Bronchial epithelial cell (primary cell): ENCODE measurements around the gene P2RY6. TPM values are rescaled to one million over a fixed set of nuclear protein-coding genes. Genes with fewer than 3 reads are reported as not detected.
A peak's percentile ranks its signal among the peaks of the same experiment; 100 is the strongest.
"Not testable (repeated sequence)": the region's sequence is repeated elsewhere in the genome, so short reads cannot be mapped to it uniquely, and the experiment has no call there.

Source experiments
- DNase-seq: peaks from one replicate; pipeline ENCODE4 v3.0.0-alpha.2; 2010; ENCODE audit warnings: low read depth
- FAIRE-seq: peaks from 2 replicates; lab custom pipeline; 2011; peaks lifted over from hg19 to GRCh38; lab: Jason Lieb, UNC
- H3K27me3 ChIP-seq: 2 replicates; pipeline ENCODE4 v1.5.1; 2011; ENCODE audit warnings: low read length; ENCODE audit not compliant: control insufficient read depth, insufficient read depth
- H3K36me3 ChIP-seq: 2 replicates; pipeline ENCODE4 v1.5.1; 2011; ENCODE audit warnings: low read length; ENCODE audit not compliant: control insufficient read depth, insufficient read depth
- H3K4me3 ChIP-seq: 2 replicates; pipeline ENCODE4 v1.5.1; 2011; ENCODE audit warnings: mild to moderate bottlenecking, low read depth, low read length, control low read depth
- CTCF ChIP-seq: IDR thresholded peaks from 2 replicates; pipeline ENCODE4 v1.5.1; 2011; ENCODE audit warnings: mild to moderate bottlenecking, moderate library complexity, low read length, control low read depth, inconsistent platforms; ENCODE audit not compliant: insufficient read depth, severe bottlenecking
- total RNA-seq: library from RNA; depleted of rRNA; stranded (reverse); fragments of >200 nt; gene quantifications from 2 replicates; pipeline ENCODE4 v1.2.1, GENCODE V29; 2014

Gene P2RY6
- total RNA-seq, 1 donor from 2014 or later: not detected

GRCh38 chr11:73272680-73273038 lies 521 bp downstream of the P2RY6 start:
- Histone ChIP-seq H3K36me3 (no peaks in the 10 kb centered on the region), H3K4me3 (no peak overlapping the region), H3K27me3 (no peaks in the 10 kb centered on the region)
- DNase-seq (no peak), FAIRE-seq (no peak)
- TF ChIP-seq CTCF: no peak

GRCh38 chr11:73273222-73273895 lies 1.2 kb downstream of the P2RY6 start:
- FAIRE-seq: no peak
- Histone ChIP-seq H3K4me3 (no peak overlapping the region), H3K36me3 (no peaks in the 10 kb centered on the region), H3K27me3 (no peaks in the 10 kb centered on the region)
- DNase-seq: no peak
- no peak for TF ChIP-seq CTCF

- not testable (repeated sequence) for FAIRE-seq, DNase-seq, H3K27me3 ChIP-seq, H3K36me3 ChIP-seq, H3K4me3 ChIP-seq
Observed at GRCh38 chr11:73274191-73274590, 2.1 kb downstream of the P2RY6 start.

- FAIRE-seq (no peak), DNase-seq (no peak)
- Histone ChIP-seq H3K36me3 (no peaks in the 10 kb centered on the region), H3K4me3 (no peak overlapping the region), H3K27me3 (no peaks in the 10 kb centered on the region)
- no peak for TF ChIP-seq CTCF
Observed at GRCh38 chr11:73274722-73275380, 2.7 kb downstream of the P2RY6 start.

GRCh38 chr11:73275381-73275750 lies 3.2 kb downstream of the P2RY6 start:
- TF ChIP-seq CTCF: no peak
- no peak overlapping the region for H3K4me3 ChIP-seq
- FAIRE-seq: peak; percentile 40
- H3K36me3 ChIP-seq: no peaks in the 10 kb centered on the region
- H3K27me3 ChIP-seq: no peaks in the 10 kb centered on the region
- no peak for DNase-seq

GRCh38 chr11:73277467-73277866 lies 5.3 kb downstream of the P2RY6 start:
- Histone ChIP-seq H3K27me3 (no peaks in the 10 kb centered on the region), H3K36me3 (no peaks in the 10 kb centered on the region), H3K4me3 (no peak overlapping the region)
- DNase-seq (no peak), FAIRE-seq (no peak)
- TF ChIP-seq CTCF: no peak
